K562 (cell line): ENCODE measurements around the gene PCDHGB7.

Experiments
- CEBPB ChIP-seq: fragments of 450-650 bp; IDR thresholded peaks from 2 replicates; pipeline ENCODE4 v1.6.1; 2016; ENCODE audit warnings: missing genetic modification characterization, missing compliant biosample characterization
- LARP7 ChIP-seq: fragments of 450-650 bp; IDR thresholded peaks from 2 replicates; pipeline ENCODE4 v1.6.1; 2016

DNA sequence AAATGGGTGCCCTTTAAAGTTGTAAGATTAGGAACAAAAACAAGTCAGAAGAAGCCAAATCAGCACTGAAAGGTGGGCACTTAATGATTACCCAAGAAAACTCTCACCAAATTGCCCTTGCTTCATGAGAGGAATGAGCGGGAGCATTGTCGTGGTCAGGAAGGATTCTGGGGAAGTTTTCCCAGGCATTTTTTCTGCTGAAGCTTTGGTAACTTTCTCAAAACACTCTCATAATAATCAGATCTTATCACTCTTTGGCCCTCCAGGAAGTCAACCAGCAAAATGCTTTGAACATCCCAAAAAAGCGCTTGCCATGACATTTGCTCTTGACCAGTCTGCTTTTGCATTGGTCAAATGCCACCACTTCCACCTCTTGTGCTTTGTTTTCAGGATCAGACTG is 47.9 kb downstream of the PCDHGB7 start:
- TF ChIP-seq LARP7: no peak
- no peak for TF ChIP-seq CEBPB (tag)
